Non-pigmented ciliary epithelial cell (primary cell): Measurements from ENCODE around the gene RCHY1.
"Not testable (repeated sequence)": the region's sequence is repeated elsewhere in the genome, so short reads cannot be mapped to it uniquely, and the experiment has no call there.

Experiments
- DNase-seq: peaks from one replicate; pipeline ENCODE4 v3.0.0-alpha.2; 2010; ENCODE audit warnings: low read depth

Gene RCHY1

DNA sequence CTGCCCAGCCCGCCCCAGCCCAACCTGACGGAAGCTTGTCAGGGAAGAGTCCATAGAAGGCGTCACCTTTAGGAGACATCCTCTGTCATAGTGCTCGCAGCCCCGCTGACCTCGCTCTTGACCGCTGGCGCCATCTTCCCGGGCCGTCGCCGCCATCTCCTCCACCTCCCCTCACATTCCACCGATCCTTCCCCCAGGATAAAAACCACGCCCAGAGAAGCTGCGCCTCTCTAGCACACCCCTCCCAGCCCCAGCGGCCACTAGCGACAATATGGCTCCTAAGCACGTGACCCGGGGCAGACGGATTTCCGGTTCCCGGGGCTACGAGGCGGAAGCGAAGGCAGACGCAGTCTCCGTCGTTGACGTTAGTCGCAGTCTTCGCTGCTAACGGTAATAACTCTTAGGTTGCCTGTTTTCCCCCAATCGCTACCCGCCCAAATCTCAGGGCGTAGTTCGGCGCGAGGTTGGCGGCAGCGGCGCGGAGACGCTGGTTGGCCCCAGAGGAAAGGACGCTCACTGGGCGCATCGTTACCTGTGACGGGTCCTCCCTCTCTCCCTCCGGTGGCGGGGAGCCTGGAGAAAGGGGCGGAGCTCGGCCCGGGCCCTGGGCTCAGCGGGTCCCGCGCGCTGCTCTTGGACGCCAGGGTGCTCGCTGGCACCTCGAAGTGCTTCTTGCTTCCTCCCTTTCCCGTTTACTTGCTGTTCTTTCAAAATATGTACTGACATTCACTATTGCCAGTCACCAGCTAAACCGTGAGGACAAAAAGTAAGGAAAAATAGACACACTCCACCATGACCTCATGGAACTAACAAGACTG, at the start of gene RCHY1, which contains the start of gene THAP6:
Gene RCHY1 (minus strand): TSS at position 273 of the 818 bp plus-strand sequence. CDS start 117 bp downstream, at position 156.
Gene THAP6 (plus strand): TSS at position 343 of the 818 bp plus-strand sequence. CDS start 980 bp downstream, outside the sequence.
- peak; percentile 79 for DNase-seq

DNA sequence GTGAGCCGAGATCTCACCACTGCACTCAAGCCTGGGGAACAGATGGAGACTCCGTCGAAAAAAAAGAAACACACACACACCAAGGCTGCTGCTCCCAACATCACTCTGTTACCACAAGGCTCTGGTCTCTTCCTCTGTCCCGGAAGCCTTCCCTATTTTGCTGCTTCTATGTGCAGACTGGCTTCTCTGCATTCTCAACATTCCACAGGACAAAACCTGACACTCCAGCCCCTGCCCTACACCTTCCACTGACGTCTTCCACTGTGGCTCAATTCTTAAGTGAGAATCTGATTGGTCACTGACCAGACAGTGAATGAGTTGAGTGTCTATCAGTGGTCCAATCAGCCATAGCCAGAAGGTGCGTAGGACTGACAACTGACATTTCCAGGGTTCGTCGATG, 47.6 kb upstream of the RCHY1 start:
- DNase-seq: no peak

DNA sequence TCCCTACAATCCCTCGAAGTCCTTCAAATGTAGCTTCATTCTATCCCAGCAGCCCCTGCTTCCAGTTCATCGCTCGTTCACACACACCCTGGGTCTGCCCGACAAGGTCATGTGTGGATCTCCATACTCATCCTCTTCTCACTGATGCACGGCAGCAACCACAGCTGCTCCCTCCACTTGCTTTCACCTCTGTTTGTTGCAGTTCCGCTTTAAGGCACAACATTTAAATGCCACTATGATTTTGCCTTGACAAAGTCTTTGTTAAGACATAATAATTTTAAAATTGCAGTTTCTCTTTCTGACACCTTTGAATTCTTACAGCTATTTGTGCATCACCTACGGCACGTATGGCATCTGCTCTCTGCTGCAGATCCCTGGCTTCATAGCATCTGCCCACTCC, 43.5 kb upstream of the RCHY1 start:
- no peak for DNase-seq

DNA sequence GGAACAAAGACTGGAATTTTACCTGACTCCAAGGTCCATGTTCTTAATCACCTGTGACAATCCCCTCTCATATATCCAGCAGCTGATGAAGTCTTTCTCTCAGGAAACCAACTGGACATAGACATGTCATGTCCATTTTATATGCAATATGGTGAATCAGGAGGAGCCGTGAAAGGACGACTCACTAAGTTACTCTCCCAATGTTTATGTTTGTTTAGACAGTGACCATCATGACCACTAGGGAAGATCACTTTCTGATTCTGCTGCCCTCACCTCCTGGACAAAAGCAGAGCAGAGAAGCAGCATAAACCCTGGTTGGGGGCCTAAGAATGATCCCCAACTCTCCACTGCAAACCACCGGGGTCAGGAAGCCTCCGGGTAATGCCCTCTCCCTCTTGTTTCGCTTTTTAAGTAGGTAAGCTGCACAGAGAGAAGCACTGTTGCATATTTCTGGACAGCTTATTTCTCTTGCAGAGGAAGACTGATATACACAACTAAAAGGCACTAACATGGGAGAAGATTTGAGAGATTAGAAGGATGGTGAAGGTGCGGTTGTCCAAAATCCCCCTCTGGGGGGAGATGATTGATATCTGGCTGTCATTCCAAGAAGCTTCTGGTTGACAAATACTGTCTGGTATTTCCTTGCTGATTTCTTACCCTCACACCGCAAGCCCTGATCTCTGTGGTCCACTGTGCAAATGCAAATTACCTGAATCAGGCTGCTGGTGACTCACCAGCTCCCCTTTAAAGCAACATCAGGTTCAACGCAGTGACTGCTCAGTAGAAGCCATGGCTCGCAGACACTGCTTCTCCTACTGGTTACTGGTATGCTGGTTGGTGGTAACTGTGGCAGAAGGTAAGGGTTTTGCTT, 41.3 kb upstream of the RCHY1 start, which contains the start of gene ODAPH:
Gene ODAPH (plus strand): TSS at position 773 of the 871 bp plus-strand sequence. CDS start 17 bp downstream, at position 790.
- DNase-seq: peak; percentile 61

DNA sequence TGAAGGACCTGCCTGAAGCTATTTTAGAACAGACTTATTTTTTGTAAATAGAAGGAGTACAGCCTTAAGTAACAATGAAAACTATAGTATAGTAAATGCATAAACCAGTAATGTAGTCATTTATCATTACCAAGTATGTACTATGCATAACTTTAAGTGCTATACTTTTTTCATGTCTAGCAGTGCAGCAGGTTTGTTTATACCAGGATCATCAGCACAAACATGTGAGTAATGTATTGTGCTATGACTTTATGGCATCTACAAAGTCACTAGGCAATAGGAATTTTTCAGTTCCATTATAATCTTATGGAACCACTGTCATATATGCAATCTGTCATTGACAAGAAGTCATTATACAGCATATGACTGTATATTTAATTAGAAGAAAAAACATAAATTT, 38.2 kb upstream of the RCHY1 start:
- no peak for DNase-seq

DNA sequence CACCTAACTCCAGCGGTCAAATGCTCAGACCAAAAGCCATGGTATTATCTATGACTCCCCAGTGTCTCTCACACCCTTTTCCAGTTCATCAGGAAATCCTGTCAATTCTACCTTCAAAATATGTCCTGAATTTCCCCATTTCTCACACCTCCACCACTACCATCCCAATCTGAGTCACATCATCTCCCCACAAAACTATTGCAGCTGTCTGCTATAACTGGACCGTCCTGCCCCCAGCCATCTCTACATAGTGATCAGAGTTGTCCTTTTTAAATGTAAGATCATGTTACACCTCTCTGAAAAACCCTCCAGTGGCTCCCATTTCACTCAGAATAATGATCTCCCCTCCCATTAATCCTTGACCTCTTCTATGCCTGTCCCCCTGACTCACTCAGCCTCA, 34.8 kb upstream of the RCHY1 start:
- DNase-seq: no peak

DNA sequence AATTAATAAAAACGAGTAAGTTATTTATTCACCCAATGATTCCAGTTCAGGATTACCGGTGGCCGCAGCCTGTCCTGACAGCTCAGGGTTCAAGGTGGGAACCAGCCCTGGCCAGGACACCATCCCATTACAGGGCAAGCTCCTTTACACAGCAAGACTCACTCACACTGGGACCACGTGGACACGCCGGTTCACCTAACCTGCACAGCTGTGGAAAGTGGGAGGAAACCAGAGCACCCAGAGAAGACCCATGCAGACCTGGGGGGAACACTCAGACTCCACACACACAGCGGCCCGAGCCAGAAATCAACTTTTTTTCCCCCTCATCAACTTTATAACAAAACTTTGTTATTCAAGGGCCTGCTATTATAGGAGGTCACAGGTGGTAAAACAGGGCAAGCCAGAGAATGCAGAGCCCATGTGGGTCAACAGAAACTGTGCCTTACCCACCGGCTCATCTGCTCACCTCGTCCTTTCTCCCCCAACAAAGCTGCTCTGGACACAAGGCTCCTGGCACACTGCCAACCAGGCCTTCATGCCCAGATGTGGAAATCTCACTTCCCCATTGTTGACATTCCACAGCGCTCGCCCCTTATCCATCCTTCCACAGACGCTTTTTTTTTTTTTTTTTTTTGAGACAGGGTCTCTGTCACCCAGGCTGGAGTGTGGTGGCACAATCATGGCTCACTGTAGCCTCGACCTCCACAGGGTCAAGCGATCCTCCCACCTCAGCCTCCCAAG, 33.6 kb upstream of the RCHY1 start:
- DNase-seq: no peak

GRCh38 chr4:75545526-75545925, 31.3 kb upstream of the RCHY1 start:
- DNase-seq: peak; percentile 28

DNA sequence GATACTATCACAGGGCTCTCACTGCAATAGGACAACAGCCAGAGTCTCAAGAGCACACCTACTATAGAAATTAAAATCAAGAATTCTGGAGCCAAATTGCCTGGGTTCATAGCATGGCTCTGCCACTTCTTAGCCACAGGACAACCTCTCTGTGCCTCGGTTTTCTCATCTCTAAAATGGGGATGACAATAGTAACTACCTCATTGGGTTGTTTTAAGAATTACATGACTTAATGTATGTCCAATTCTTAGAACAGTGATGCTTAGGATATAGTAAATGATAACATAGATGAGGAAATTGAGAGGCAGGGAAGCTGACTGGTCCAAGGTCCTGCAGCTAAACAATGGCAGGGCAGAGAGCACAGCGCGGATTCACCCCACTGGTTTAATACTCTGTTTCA, 30.7 kb upstream of the RCHY1 start:
- no peak for DNase-seq

- not testable (repeated sequence) for DNase-seq
Observed at GRCh38 chr4:75544220-75544619, 30.0 kb upstream of the RCHY1 start.

- peak; percentile 80 for DNase-seq
Observed at GRCh38 chr4:75542824-75543223, 28.6 kb upstream of the RCHY1 start.

- not testable (repeated sequence) for DNase-seq
Observed at GRCh38 chr4:75537308-75537707, 23.1 kb upstream of the RCHY1 start.

DNA sequence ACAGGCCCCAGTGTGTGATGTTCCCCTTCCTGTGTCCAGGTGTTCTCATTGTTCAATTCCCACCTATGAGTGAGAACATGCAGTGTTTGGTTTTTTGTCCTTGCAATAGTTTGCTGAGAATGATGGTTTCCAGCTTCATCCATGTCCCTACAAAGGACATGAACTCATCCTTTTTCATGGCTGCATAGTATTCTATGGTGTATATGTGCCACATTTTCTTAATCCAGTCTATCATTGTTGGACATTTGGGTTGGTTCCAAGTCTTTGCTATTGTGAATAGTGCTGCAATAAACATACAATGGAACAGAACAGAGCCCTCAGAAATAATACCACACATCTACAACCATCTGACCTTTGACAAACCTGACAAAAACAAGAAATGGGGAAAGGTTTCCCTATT, 19.7 kb upstream of the RCHY1 start:
- not testable (repeated sequence) for DNase-seq

GRCh38 chr4:75533339-75533887, 19.2 kb upstream of the RCHY1 start:
- not testable (repeated sequence) for DNase-seq

DNA sequence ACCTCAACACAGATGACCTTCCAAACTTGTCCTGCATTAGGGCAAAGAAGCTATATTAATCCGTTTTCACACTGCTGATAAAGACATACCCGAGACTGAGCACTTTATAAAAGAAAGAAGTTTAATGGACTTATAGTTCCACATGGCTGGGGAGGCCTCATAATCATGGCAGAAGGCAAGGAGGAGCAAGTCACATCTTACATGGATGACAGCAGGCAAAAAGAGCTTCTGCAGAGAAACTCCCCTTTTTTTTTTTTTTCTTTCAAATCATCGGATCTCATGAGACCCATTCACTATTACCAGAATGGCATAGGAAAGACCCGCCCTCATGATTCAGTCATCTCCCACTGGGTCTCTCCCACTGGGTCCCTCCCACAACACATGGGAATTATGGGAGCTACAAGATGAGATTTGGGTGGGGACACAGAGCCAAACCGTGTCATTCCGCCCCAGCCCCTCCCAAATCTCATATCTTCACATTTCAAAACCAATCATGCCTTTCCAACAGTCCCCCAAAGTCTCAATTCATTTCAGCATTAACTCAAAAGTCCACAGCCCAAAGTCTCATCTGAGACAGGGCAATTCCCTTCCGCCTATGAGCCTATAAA, 17.4 kb upstream of the RCHY1 start:
- DNase-seq: not testable (repeated sequence)

- DNase-seq: no peak
Observed at GRCh38 chr4:75530556-75531322, 16.5 kb upstream of the RCHY1 start.

DNA sequence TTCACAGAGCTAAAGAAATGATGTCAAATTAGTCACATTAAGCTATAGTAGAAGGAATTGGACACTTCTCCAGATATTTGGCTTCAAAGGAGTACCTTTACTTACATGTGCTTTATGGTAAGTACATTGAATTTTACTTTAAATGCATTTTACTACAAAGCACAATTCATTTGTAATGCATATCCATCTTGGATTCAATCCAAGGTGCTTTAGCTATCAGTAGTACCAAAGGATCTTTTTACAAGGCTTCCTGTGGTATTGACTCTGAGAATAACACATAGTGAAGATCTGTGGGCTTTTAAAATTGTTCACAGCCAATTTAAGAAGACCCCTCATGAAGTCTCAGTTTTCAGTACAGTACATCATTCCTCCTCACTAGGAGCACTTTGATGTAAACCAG, 13.3 kb upstream of the RCHY1 start:
- no peak for DNase-seq

DNA sequence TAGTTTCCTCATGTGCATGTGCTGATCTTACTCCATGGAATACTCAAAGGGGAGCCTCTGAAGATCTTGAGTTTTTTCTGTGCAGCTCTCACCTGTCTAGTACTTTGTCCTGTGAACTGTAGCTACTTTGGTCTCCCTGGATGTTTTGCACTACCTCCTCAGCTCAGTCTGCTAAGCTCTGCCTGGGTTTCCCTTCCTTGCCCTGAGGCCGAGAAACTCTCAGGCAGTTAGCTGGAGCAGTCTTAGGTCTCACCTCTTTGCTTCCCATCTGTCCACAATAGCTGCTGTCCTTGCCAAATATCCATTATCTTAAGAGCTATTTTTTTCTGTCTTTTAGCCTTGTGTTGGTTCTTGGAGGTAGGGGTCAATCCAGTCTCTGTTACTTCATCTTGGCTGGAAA, 11.7 kb upstream of the RCHY1 start:
- DNase-seq: no peak

DNA sequence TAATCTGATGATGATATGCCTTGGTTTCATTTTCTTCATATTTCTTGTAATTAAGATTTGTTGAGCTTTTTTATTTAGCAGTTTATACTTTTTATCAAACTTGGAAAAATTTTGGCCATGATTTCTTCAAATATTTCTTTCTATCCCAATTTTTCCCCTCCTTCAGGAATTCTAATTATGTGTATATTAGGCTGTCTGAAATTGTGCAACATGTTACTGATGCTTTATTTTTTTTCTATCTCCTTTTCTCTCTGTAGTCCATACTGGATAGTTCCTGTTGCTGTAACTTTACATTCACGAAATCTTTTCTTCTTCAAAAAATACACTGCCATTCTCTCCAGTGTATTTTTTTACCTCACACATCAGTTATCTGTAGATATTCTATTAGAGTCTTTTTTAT, 10.9 kb upstream of the RCHY1 start:
- no peak for DNase-seq

- DNase-seq: not testable (repeated sequence)
Observed at GRCh38 chr4:75519452-75519851, 5.2 kb upstream of the RCHY1 start.
